ENCODE results near the gene ZC3H14. TPM values are rescaled to one million over a fixed set of nuclear protein-coding genes. Genes with fewer than 3 reads are reported as not detected.

ZC3H14 gene
- total RNA-seq, 1 donor from 2014 or later: 55.8 TPM

GRCh38 chr14:88667555-88668273 lies 104.9 kb downstream of the ZC3H14 start:
- H3K27me3 ChIP-seq (ENCODE audit: insufficient read depth, low read length): no peaks in the 10 kb centered on the region
- H3K27ac Mint-ChIP-seq (ENCODE audit: unreplicated experiment): no peak overlapping the region
- TF ChIP-seq EZH2 (IDR thresholded peaks at IDR 0.05; ENCODE audit: insufficient read depth, low read length) (no peak), CTCF (IDR thresholded peaks at IDR 0.05; ENCODE audit: insufficient read depth, low read depth, low read length) (peak; percentile 94)
- peaks cover 6% of the 10 kb centered on the region for H3K9me3 Mint-ChIP-seq (ENCODE audit: unreplicated experiment)
- H3K9ac ChIP-seq (ENCODE audit: low read length): no peak overlapping the region
- DNase-seq (ENCODE audit: low read depth) (peak; percentile 64), FAIRE-seq (no peak)
- H3K36me3 ChIP-seq (ENCODE audit: insufficient read depth, low read length): no peaks in the 10 kb centered on the region
- H3K9me3 ChIP-seq (ENCODE audit: insufficient read depth, low read depth, low read length): no peaks in the 10 kb centered on the region
- no peak overlapping the region for H3K4me3 Mint-ChIP-seq (ENCODE audit: unreplicated experiment)
- no peaks in the 10 kb centered on the region for H4K20me1 ChIP-seq (ENCODE audit: insufficient read depth, low read length)
- no peak overlapping the region for H3K4me3 ChIP-seq (ENCODE audit: insufficient read depth, low read depth, low read length)
- no peak overlapping the region for H3K27ac ChIP-seq (ENCODE audit: low read depth, low read length)
- no peak overlapping the region for H2AFZ ChIP-seq (ENCODE audit: low read depth, low read length)
- H3K79me2 ChIP-seq (ENCODE audit: insufficient read depth, low read length): no peaks in the 10 kb centered on the region
- H3K36me3 Mint-ChIP-seq (ENCODE audit: low read depth, unreplicated experiment): no peaks in the 10 kb centered on the region
- H3K4me1 Mint-ChIP-seq (ENCODE audit: low read depth, unreplicated experiment): no peaks in the 10 kb centered on the region
- H3K27me3 Mint-ChIP-seq (ENCODE audit: low read depth, unreplicated experiment): peaks cover 6% of the 10 kb centered on the region
- H3K4me1 ChIP-seq (ENCODE audit: insufficient read depth, low read length): no peaks in the 10 kb centered on the region
- H3K4me2 ChIP-seq (ENCODE audit: low read length): no peak overlapping the region

- H3K9ac ChIP-seq (ENCODE audit: low read length): no peak overlapping the region
- H3K36me3 Mint-ChIP-seq (ENCODE audit: low read depth, unreplicated experiment): no peaks in the 10 kb centered on the region
- FAIRE-seq: no peak
Observed at GRCh38 chr14:88668448-88669116, 105.7 kb downstream of the ZC3H14 start.

More at GRCh38 chr14:88668448-88669116, 105.7 kb downstream of the ZC3H14 start:
- H3K4me1 Mint-ChIP-seq (ENCODE audit: low read depth, unreplicated experiment): no peaks in the 10 kb centered on the region
- H2AFZ ChIP-seq (ENCODE audit: low read depth, low read length): no peak overlapping the region
- peaks cover 8% of the 10 kb centered on the region for H3K9me3 Mint-ChIP-seq (ENCODE audit: unreplicated experiment)
- H3K27ac ChIP-seq (ENCODE audit: low read depth, low read length): no peak overlapping the region
- H3K4me3 Mint-ChIP-seq (ENCODE audit: unreplicated experiment): no peak overlapping the region
- H3K27me3 ChIP-seq (ENCODE audit: insufficient read depth, low read length): no peaks in the 10 kb centered on the region
- peak overlapping the region; percentile 67 for H3K27ac Mint-ChIP-seq (ENCODE audit: unreplicated experiment)
- no peaks in the 10 kb centered on the region for H3K36me3 ChIP-seq (ENCODE audit: insufficient read depth, low read length)
- no peak overlapping the region for H3K4me2 ChIP-seq (ENCODE audit: low read length)
- no peaks in the 10 kb centered on the region for H3K4me1 ChIP-seq (ENCODE audit: insufficient read depth, low read length)
- no peak for DNase-seq (ENCODE audit: low read depth)
- no peaks in the 10 kb centered on the region for H3K9me3 ChIP-seq (ENCODE audit: insufficient read depth, low read depth, low read length)
- H4K20me1 ChIP-seq (ENCODE audit: insufficient read depth, low read length): no peaks in the 10 kb centered on the region
- TF ChIP-seq EZH2 (IDR thresholded peaks at IDR 0.05; ENCODE audit: insufficient read depth, low read length) (no peak), CTCF (IDR thresholded peaks at IDR 0.05; ENCODE audit: insufficient read depth, low read depth, low read length) (no peak)
- no peak overlapping the region for H3K4me3 ChIP-seq (ENCODE audit: insufficient read depth, low read depth, low read length)
- no peaks in the 10 kb centered on the region for H3K79me2 ChIP-seq (ENCODE audit: insufficient read depth, low read length)
- peaks cover 6% of the 10 kb centered on the region for H3K27me3 Mint-ChIP-seq (ENCODE audit: low read depth, unreplicated experiment)
